ENCODE data around the gene PHGDH.
"Not testable (repeated sequence)": the region's sequence is repeated elsewhere in the genome, so short reads cannot be mapped to it uniquely, and the experiment has no call there.

PHGDH gene

DNA sequence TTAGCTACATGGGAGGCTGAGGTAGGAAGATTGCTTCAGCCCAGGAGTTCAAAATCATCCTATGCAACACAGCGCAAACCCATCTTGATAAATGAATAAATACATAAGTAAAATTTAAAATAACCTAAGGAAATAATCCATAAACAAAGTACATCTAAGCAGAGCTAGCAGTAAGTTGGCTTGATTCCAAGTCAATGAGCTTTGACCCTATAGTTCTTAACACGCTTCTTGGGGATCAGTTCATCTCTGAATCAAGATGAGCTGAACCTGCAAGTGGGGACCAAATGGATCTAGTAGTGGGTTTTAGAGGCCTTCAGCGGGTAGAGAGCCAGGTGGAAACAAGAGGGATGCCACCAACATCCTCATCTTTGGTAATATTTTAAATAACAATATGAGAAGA, 31.5 kb upstream of the PHGDH start:
- no peaks in the 10 kb centered on the region for H3K36me3 ChIP-seq (ENCODE audit: control insufficient read depth, low read depth, low read length)
- H3K27me3 ChIP-seq (ENCODE audit: control insufficient read depth, insufficient read depth, low read length): no peaks in the 10 kb centered on the region
- H3K9me3 ChIP-seq (ENCODE audit: control insufficient read depth, low read depth, low read length): no peaks in the 10 kb centered on the region
- H3K27ac ChIP-seq (ENCODE audit: low read length): no peak overlapping the region
- H3K9ac ChIP-seq (ENCODE audit: low read length): no peak overlapping the region
- peaks cover 16% of the 10 kb centered on the region for H3K4me1 ChIP-seq (ENCODE audit: control insufficient read depth, low read depth, low read length)
- no peak overlapping the region for H3K4me3 ChIP-seq (ENCODE audit: low read length)

DNA sequence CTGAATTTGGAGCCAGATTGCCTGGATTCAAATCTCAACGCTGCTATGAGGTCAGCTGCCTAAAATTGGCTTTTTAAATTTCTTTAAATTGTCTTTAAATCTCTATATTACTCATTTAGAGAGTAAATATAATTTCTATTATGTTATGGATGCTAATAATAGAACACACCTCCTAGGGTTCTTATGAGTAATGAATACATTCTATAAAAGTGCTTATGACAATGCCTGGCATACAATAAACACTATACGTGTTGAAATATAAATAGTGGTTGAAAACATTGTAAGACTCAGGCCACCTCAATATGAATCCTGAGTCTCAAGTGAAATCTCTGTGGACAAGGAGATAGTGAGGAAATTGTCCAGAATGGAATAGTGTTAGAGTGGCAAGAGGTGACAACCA, 31.0 kb upstream of the PHGDH start:
- Histone ChIP-seq H3K27me3 (ENCODE audit: control insufficient read depth, insufficient read depth, low read length) (no peaks in the 10 kb centered on the region), H3K9ac (ENCODE audit: low read length) (no peak overlapping the region), H3K36me3 (ENCODE audit: control insufficient read depth, low read depth, low read length) (no peaks in the 10 kb centered on the region), H3K27ac (ENCODE audit: low read length) (no peak overlapping the region), H3K4me3 (ENCODE audit: low read length) (no peak overlapping the region), H3K9me3 (ENCODE audit: control insufficient read depth, low read depth, low read length) (no peaks in the 10 kb centered on the region), H3K4me1 (ENCODE audit: control insufficient read depth, low read depth, low read length) (peaks cover 15% of the 10 kb centered on the region)

DNA sequence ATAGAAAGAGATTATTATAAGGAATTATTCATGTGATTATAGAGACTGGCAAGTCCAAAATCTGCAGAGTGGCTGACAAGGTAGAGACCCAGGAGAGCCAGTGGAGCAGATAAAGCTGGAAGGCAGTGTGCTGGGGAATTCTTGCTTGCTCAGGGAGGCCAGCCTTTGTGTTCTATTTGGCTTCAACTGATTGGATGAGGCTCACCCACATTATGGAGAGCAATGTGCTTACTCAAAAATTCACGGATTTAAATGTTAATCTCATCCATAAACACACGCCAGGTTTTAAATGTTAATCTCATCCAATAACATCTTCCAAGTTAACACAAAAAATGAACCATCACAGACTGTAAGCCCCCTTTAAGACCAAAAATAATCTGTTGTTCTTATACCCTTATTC, 30.2 kb upstream of the PHGDH start:
- no peaks in the 10 kb centered on the region for H3K27me3 ChIP-seq (ENCODE audit: control insufficient read depth, insufficient read depth, low read length)
- H3K4me3 ChIP-seq (ENCODE audit: low read length): no peak overlapping the region
- peaks cover 16% of the 10 kb centered on the region for H3K4me1 ChIP-seq (ENCODE audit: control insufficient read depth, low read depth, low read length)
- H3K36me3 ChIP-seq (ENCODE audit: control insufficient read depth, low read depth, low read length): no peaks in the 10 kb centered on the region
- no peak overlapping the region for H3K27ac ChIP-seq (ENCODE audit: low read length)
- H3K9me3 ChIP-seq (ENCODE audit: control insufficient read depth, low read depth, low read length): no peaks in the 10 kb centered on the region
- H3K9ac ChIP-seq (ENCODE audit: low read length): no peak overlapping the region

DNA sequence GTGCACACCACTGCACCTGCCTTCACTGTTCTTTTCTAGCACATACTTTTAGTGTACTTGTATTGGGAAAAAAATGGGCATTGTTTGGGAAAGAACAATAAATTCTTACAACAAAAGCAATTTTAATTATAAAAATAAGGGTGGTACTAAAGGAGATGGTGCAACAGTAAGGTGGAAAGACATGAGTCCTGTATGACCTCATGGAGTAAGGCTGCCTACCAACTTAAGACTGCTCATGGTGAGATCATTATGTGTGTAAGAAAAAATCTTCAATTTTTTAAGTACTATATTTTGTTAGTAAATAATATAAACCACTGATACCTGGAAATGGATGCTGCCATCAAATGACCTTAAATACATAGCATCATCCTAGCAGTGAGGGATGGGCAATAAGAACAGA, 29.6 kb upstream of the PHGDH start:
- Histone ChIP-seq H3K27me3 (ENCODE audit: control insufficient read depth, insufficient read depth, low read length) (no peaks in the 10 kb centered on the region), H3K27ac (ENCODE audit: low read length) (no peak overlapping the region), H3K9me3 (ENCODE audit: control insufficient read depth, low read depth, low read length) (no peaks in the 10 kb centered on the region), H3K9ac (ENCODE audit: low read length) (no peak overlapping the region), H3K4me3 (ENCODE audit: low read length) (no peak overlapping the region), H3K4me1 (ENCODE audit: control insufficient read depth, low read depth, low read length) (peaks cover 22% of the 10 kb centered on the region), H3K36me3 (ENCODE audit: control insufficient read depth, low read depth, low read length) (no peaks in the 10 kb centered on the region)

DNA sequence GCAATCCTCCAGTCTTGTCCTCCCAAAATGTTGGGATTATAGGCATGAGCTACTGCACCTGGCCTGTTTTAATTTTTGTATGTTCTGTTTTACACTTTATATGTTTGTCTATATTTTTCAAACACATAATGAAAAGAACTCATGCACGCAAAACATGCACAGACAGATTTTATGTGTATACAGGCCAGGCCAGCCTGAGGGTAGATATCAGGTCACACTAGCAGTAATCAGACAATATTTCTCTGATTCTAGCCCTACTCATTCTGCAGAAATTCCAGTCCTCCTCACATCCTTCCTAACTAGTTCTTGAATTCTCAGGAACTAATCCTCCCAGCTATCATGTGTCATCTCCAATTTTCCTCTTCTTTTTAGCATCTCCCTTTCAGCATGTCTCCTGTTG, 27.8 kb upstream of the PHGDH start:
- H3K4me3 ChIP-seq (ENCODE audit: low read length): no peak overlapping the region
- no peaks in the 10 kb centered on the region for H3K27me3 ChIP-seq (ENCODE audit: control insufficient read depth, insufficient read depth, low read length)
- H3K4me1 ChIP-seq (ENCODE audit: control insufficient read depth, low read depth, low read length): peaks cover 38% of the 10 kb centered on the region
- H3K27ac ChIP-seq (ENCODE audit: low read length): no peak overlapping the region
- no peaks in the 10 kb centered on the region for H3K36me3 ChIP-seq (ENCODE audit: control insufficient read depth, low read depth, low read length)
- H3K9me3 ChIP-seq (ENCODE audit: control insufficient read depth, low read depth, low read length): no peaks in the 10 kb centered on the region
- no peak overlapping the region for H3K9ac ChIP-seq (ENCODE audit: low read length)

DNA sequence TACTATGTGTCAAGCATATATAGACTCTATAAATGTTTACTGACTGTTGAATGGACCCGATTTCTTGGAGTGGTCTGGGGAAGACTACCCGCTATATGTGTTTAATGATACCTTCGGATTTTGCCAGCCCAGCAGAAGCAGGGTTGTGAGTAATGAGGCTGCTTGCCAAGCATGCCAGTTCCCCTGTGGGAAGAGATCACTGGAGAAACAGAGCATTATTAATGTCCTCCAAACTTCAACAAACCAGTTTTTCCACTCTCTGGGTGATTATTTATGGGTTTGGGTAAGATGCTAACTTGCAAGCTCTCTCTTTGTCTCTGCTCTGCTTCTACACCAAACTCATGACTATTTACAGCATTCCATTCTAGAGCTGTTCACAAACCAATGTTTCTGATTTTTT, 25.1 kb upstream of the PHGDH start:
- Histone ChIP-seq H3K4me1 (ENCODE audit: control insufficient read depth, low read depth, low read length) (peaks cover 37% of the 10 kb centered on the region), H3K27me3 (ENCODE audit: control insufficient read depth, insufficient read depth, low read length) (no peaks in the 10 kb centered on the region), H3K27ac (ENCODE audit: low read length) (no peak overlapping the region), H3K9ac (ENCODE audit: low read length) (no peak overlapping the region), H3K36me3 (ENCODE audit: control insufficient read depth, low read depth, low read length) (no peaks in the 10 kb centered on the region), H3K4me3 (ENCODE audit: low read length) (peak overlapping the region; percentile 6), H3K9me3 (ENCODE audit: control insufficient read depth, low read depth, low read length) (no peaks in the 10 kb centered on the region)

DNA sequence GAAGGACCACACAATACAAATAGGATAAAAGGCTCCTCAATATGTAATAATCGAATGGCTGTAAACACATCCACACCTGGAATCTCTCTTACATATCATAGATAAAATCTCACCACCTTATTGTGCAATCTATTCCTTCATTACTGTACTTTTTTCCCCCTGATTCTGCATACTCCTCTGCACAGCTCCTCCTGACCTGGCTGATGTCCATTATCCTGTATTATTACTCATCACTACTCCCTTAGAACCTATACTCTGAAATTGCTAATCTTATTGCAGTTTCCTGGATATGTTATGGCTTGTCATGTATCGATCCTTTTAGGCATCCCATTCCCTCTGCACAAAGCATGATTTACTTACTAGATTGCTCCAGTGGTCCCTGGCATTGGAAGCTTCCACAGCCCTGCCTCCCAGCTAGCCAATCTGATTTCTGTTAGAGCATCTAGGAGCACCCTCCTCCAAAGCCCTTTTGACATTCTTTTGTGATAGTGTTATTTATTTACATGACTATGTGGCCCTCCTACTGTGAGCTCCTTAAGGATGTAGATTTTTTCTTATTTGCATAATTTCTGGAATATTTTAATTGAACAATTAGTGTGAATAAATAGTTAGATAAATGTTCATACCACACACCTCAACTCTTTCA, 24.2 kb upstream of the PHGDH start:
- Histone ChIP-seq H3K36me3 (ENCODE audit: control insufficient read depth, low read depth, low read length) (no peaks in the 10 kb centered on the region), H3K27me3 (ENCODE audit: control insufficient read depth, insufficient read depth, low read length) (no peaks in the 10 kb centered on the region), H3K4me3 (ENCODE audit: low read length) (peak overlapping the region; percentile 23), H3K9me3 (ENCODE audit: control insufficient read depth, low read depth, low read length) (no peaks in the 10 kb centered on the region), H3K27ac (ENCODE audit: low read length) (peak overlapping the region; percentile 34), H3K4me1 (ENCODE audit: control insufficient read depth, low read depth, low read length) (peaks cover 37% of the 10 kb centered on the region), H3K9ac (ENCODE audit: low read length) (no peak overlapping the region)

DNA sequence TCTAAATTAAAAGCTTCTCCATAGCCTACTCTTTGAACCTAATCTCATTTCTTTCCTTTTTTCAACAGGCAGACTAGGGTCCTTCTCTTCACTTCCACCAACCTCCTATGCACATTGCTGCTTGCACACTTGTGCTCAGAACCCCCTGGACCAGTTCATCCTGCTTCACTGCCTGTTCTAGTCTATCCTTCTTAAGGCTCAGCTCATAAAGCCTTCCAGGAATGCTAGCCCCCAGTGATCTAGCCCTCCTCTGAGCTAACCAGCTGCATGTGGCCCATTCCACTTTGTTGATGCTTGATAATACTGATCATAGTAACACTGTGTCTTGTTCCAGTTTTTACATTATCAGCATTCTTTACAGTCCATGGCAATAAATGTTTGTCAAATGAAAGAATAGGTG, 22.9 kb upstream of the PHGDH start:
- H3K9ac ChIP-seq (ENCODE audit: low read length): no peak overlapping the region
- H3K4me1 ChIP-seq (ENCODE audit: control insufficient read depth, low read depth, low read length): peaks cover 37% of the 10 kb centered on the region
- H3K27ac ChIP-seq (ENCODE audit: low read length): no peak overlapping the region
- no peaks in the 10 kb centered on the region for H3K9me3 ChIP-seq (ENCODE audit: control insufficient read depth, low read depth, low read length)
- H3K27me3 ChIP-seq (ENCODE audit: control insufficient read depth, insufficient read depth, low read length): no peaks in the 10 kb centered on the region
- no peak overlapping the region for H3K4me3 ChIP-seq (ENCODE audit: low read length)
- no peaks in the 10 kb centered on the region for H3K36me3 ChIP-seq (ENCODE audit: control insufficient read depth, low read depth, low read length)

DNA sequence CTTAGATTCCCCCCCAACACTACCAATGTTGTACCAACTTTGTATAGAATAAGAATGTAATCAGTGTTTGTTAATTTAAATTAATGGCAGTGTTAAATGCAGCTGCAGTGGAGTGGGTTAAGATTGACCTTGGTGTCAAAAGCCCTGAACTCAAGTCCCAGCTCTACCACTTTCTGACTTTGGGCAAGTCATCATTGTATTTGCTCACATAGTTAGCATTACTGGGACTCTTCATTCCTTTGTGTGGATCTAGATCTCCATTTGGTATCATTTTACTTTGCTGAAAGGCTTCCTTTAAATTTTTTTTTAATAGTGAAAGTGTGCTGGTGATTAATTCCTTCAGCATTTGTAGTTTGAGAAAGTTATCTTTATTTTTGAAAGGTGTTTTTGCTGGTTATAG, 22.2 kb upstream of the PHGDH start:
- Histone ChIP-seq H3K4me3 (ENCODE audit: low read length) (no peak overlapping the region), H3K4me1 (ENCODE audit: control insufficient read depth, low read depth, low read length) (peaks cover 37% of the 10 kb centered on the region), H3K27me3 (ENCODE audit: control insufficient read depth, insufficient read depth, low read length) (no peaks in the 10 kb centered on the region), H3K36me3 (ENCODE audit: control insufficient read depth, low read depth, low read length) (no peaks in the 10 kb centered on the region), H3K9ac (ENCODE audit: low read length) (no peak overlapping the region), H3K9me3 (ENCODE audit: control insufficient read depth, low read depth, low read length) (no peaks in the 10 kb centered on the region), H3K27ac (ENCODE audit: low read length) (no peak overlapping the region)

DNA sequence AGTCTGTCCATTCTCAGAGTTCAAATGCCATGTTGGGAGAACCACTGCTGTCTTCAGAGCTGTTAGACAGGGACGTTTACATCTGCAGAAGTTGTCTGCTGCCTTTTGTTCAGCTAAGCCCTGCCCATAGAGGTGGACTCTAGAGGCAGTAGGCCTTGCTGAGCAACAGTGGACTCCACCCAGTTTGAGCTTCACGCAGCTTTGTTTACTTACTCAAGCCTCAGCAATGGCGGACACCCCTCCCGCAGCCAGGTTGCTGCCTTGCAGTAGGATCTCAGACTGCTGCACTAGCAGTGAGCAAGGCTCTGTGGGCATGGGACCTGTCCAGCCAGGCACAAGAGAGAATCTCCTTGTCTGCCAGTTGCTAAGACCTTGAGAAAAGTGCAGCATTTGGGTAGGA, 14.9 kb upstream of the PHGDH start:
- not testable (repeated sequence) for H3K9me3 ChIP-seq (ENCODE audit: control insufficient read depth, low read depth, low read length); H3K27me3 ChIP-seq (ENCODE audit: control insufficient read depth, insufficient read depth, low read length); H3K4me3 ChIP-seq (ENCODE audit: low read length); H3K36me3 ChIP-seq (ENCODE audit: control insufficient read depth, low read depth, low read length); H3K27ac ChIP-seq (ENCODE audit: low read length); H3K4me1 ChIP-seq (ENCODE audit: control insufficient read depth, low read depth, low read length); H3K9ac ChIP-seq (ENCODE audit: low read length)

DNA sequence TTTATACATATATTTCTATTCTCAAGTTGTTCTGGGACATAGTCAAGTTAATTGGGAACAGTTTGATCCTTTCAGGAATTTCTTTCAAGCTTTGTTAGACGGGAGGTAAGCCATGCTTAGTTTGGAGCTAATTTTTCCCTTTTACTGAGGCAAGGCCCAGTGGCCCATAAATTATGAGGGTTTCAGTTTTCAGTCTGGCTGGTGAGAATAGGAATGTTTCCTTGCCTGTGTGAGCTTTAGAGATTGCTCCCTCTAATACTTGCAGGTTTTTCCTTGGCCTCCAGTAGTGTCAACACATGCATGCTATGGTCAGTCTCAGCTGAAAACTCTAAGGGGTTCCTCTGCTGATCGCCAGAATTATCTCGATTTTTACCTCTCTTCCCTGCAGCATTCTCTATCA, 14.1 kb upstream of the PHGDH start:
- H3K27ac ChIP-seq (ENCODE audit: low read length): no peak overlapping the region
- no peak overlapping the region for H3K9ac ChIP-seq (ENCODE audit: low read length)
- no peaks in the 10 kb centered on the region for H3K4me1 ChIP-seq (ENCODE audit: control insufficient read depth, low read depth, low read length)
- H3K27me3 ChIP-seq (ENCODE audit: control insufficient read depth, insufficient read depth, low read length): no peaks in the 10 kb centered on the region
- no peaks in the 10 kb centered on the region for H3K36me3 ChIP-seq (ENCODE audit: control insufficient read depth, low read depth, low read length)
- no peaks in the 10 kb centered on the region for H3K9me3 ChIP-seq (ENCODE audit: control insufficient read depth, low read depth, low read length)
- no peak overlapping the region for H3K4me3 ChIP-seq (ENCODE audit: low read length)

DNA sequence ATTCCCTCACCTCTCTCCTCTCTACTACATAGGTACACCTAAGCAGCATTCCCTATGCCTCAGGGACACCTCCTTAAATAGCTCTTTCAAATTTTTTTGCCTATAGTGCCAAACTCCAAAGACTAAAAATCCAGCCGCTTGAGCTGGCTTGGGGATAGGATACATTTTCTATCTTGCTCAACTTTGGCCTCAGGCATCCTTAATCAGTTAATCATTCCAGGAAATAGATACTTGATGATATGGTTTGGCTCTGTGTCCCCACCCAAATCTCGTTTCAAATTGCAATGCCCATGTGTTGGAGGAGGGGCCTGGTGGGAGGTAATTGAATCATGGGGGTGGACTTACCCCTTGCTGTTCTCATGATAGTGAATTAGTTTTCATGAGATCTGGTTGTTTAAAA, 11.4 kb upstream of the PHGDH start:
- Histone ChIP-seq H3K9me3 (ENCODE audit: control insufficient read depth, low read depth, low read length) (no peaks in the 10 kb centered on the region), H3K4me3 (ENCODE audit: low read length) (no peak overlapping the region), H3K27me3 (ENCODE audit: control insufficient read depth, insufficient read depth, low read length) (no peaks in the 10 kb centered on the region), H3K27ac (ENCODE audit: low read length) (no peak overlapping the region), H3K4me1 (ENCODE audit: control insufficient read depth, low read depth, low read length) (no peaks in the 10 kb centered on the region), H3K36me3 (ENCODE audit: control insufficient read depth, low read depth, low read length) (no peaks in the 10 kb centered on the region), H3K9ac (ENCODE audit: low read length) (no peak overlapping the region)
